Psoas muscle (tissue), 8 donors: ENCODE data around the gene SLC25A48. TPM values are rescaled to one million over a fixed set of nuclear protein-coding genes. Genes with fewer than 3 reads are reported as not detected.
"Not testable (repeated sequence)": the region's sequence is repeated elsewhere in the genome, so short reads cannot be mapped to it uniquely, and the experiment has no call there.

Experiments
- ATAC-seq, 4 donors: fragments of 200-7000 bp; cut with Tn5 transposase; one replicate each; pipeline ENCODE4 v1.9.1; 2020; ENCODE audit warnings: moderate library complexity in 3 of 4, mild to moderate bottlenecking in 2 of 4
- DNase-seq, 2 donors: peaks; one replicate each; pipeline ENCODE4 v3.0.0-alpha.2; 2020
- H3K27ac ChIP-seq: fragments of 200-600 bp; one replicate; pipeline ENCODE4 v1.8.0; 2022
- H3K27me3 ChIP-seq, 3 donors: fragments of 200-600 bp in 1 of 3; one replicate each; pipeline versions ENCODE4 v1.6.1 to v1.8.0; 2013 to 2022; ENCODE audit warnings: low read length in 2 of 3, mild to moderate bottlenecking in 2 of 3, moderate library complexity in 1 of 3; ENCODE audit not compliant: insufficient read depth in 3 of 3
- H3K36me3 ChIP-seq, 2 donors: fragments of 200-600 bp in 1 of 2; one replicate each; pipeline versions ENCODE4 v1.6.1 to v1.8.0; 2013 to 2022; ENCODE audit warnings: low read depth in 1 of 2, mild to moderate bottlenecking in 1 of 2, moderate library complexity in 1 of 2; ENCODE audit not compliant: insufficient read depth in 1 of 2
- H3K4me1 ChIP-seq: fragments of 200-600 bp; one replicate; pipeline ENCODE4 v1.8.0; 2022
- H3K4me3 ChIP-seq: fragments of 200-600 bp; one replicate; pipeline ENCODE4 v1.8.0; 2022; ENCODE audit warnings: mild to moderate bottlenecking
- H3K9me3 ChIP-seq: fragments of 200-600 bp; one replicate; pipeline ENCODE4 v1.8.0; 2022
- WGBS, 3 donors: extraction: QIAGEN DNeasy Blood & Tissue Kit; methylation state at CpG; one replicate each; pipeline versions ENCODE4 v1.1.6 to v1.1.7; 2013; 5-methylcytosine and 5-hydroxymethylcytosine counted together
- intact Hi-C, 2 donors: fragments of 100-400 bp; cut with DNase I; formaldehyde crosslinking; loops; one replicate each; pipeline versions ENCODE4 v1.11.0 to v1.14.2; 2022
- polyA plus RNA-seq, 3 donors: library from polyadenylated mRNA; stranded (reverse); fragments of 200-250 nt; gene quantifications; one replicate each; pipeline ENCODE4 v1.2.3, GENCODE V29; 2013
- total RNA-seq, 4 donors: library from RNA; stranded (reverse); fragmentation: NEBNext Ultra II Directional in 2 of 4; extraction: Animal tissue kit (Norgen Biotek cat#: 25700) in 2 of 4; gene quantifications; one replicate each; pipeline versions ENCODE4 v1.2.1 to v1.2.4, GENCODE V29; 2021 to 2023
- TF ChIP-seq, protein P1 (sequence below): fragments of 200-600 bp; IDR thresholded peaks from one replicate; pipeline ENCODE4 v1.8.0; 2022; ENCODE audit warnings: antibody characterized with exemption
- donor health status: healthy with polysubstance abuse.
- donor health status: DM: no; HTN: no; CAD: no; lungs with moderate emphysema.
- donor health status: Bipolar disorder and iron deficiency.
- donor health status: healthy.
- donor health status: DM: yes; HTN: yes; CAD: no.
- donor health status: DM: no; HTN: no; CAD: no.
- donor health status: DM: no; HTN: no; CAD: no.
- donor health status: DM: yes; HTN: yes; CAD: no.

Gene SLC25A48
- total and polyA plus RNA-seq, 7 donors = 1.7 to 9.6 (median 5.6) TPM; not detected in 1

DNA sequence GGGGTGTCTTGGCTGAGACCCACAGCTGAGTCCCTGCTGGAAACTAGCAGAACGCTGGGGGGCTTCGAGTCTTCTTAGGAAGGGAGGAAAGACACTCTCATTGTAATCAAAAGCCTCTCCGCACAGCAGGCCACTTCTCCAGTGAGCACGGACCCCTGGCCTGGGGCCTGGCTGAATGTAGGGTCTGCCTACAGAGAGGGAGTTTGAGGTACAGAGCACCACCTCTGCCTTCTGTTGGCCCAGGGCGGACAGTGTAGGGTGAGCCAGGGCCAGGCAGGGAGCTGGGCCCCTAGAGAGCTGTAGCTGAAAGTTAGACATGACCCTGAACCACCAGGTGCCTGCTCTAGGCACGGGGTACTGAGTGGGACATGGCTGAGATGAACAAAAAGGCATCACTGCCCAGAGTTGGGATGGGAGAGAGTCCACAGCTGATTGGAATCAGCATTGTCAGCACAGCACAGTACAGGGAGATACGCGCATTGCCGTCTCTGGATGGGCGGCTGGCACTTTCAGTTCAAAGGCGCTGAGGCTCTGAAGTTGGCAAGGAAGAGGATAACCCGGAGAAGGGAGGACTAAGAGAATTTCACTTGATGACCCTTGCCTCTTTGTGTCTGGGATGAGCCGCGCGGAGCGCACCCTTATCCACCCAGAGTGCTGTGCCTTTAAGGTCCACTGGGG, 363 bp upstream of the SLC25A48 start:
- DNase-seq (peak in 1 of 2 donors; percentile 24), ATAC-seq (peak; percentile 20 to 32 (median 26))
- intact Hi-C loops = loop anchor here in 1 of 2 donors (5.0 kb wide), 1 partner anchor 272 kb away; no protein-coding TSS in a partner anchor
- TF ChIP-seq, protein P1, sequence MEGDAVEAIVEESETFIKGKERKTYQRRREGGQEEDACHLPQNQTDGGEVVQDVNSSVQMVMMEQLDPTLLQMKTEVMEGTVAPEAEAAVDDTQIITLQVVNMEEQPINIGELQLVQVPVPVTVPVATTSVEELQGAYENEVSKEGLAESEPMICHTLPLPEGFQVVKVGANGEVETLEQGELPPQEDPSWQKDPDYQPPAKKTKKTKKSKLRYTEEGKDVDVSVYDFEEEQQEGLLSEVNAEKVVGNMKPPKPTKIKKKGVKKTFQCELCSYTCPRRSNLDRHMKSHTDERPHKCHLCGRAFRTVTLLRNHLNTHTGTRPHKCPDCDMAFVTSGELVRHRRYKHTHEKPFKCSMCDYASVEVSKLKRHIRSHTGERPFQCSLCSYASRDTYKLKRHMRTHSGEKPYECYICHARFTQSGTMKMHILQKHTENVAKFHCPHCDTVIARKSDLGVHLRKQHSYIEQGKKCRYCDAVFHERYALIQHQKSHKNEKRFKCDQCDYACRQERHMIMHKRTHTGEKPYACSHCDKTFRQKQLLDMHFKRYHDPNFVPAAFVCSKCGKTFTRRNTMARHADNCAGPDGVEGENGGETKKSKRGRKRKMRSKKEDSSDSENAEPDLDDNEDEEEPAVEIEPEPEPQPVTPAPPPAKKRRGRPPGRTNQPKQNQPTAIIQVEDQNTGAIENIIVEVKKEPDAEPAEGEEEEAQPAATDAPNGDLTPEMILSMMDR = peak; percentile 72
- H3K9me3 ChIP-seq = no peaks in the 10 kb centered on the region
- peaks cover 0 to 11% (median 3%) of the 10 kb centered on the region in 3 donors for H3K27me3 ChIP-seq
- no peak overlapping the region for H3K27ac ChIP-seq
- H3K36me3 ChIP-seq = no peaks in the 10 kb centered on the region
- WGBS, 3 donors = 33 to 35% (median 34%) methylated on average over 16 of the region's 16 CpGs
- H3K4me3 ChIP-seq = peak overlapping the region; percentile 65
- H3K4me1 ChIP-seq = peaks cover 5% of the 10 kb centered on the region

DNA sequence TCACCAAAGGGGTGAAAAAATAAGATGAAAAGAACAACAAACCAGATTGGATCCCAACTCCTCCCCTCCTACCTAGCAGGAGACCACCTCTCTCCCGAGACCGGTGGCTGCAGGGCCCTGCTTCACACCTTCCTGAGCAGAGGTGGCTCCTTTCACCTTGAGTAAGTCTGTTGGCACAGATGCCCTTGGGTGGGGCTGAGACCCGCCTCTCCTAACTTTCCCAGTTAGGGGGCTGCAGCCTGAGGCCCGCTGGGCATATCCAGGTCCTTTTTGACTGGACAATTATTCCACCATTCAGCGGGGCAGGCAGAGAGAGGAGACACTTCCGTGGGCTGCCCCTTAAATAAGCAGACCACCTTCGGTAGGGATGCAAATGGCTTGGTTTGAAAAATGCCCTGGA, 1.3 kb downstream of the SLC25A48 start:
- Histone ChIP-seq H3K9me3 (no peaks in the 10 kb centered on the region), H3K27me3 (peaks cover 0 to 11% (median 3%) of the 10 kb centered on the region in 3 donors), H3K36me3 (no peaks in the 10 kb centered on the region), H3K27ac (no peak overlapping the region), H3K4me1 (peaks cover 5% of the 10 kb centered on the region), H3K4me3 (no peak overlapping the region)
- 70 to 73% (median 72%) methylated on average over 7 of the region's 7 CpGs for WGBS, 3 donors
- intact Hi-C loops = no loop called here
- DNase-seq = no peak
- ATAC-seq = no peak
- TF ChIP-seq, protein P1 = no peak

DNA sequence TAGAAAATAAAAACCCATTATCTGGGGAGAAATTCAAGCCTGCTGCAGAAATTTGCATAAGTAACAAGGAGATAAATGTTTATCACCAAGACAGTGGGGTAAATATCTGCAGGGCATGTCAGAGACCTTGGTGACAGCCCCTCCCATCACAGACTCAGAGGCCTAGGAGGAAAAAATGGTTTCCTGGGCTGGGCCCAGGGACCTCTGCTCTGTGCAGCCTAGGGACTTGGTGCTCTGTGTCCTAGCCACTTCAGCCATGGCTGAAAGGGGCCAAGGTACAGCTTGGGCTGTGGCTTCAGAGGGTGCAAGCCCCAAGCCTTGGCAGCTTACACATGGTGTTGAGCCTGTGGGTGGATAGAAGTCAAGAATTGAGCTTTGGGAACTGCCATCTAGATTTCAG, 3.9 kb downstream of the SLC25A48 start:
- H3K36me3 ChIP-seq, ATAC-seq, H3K4me1 ChIP-seq, H3K4me3 ChIP-seq, H3K9me3 ChIP-seq, intact Hi-C loops, H3K27ac ChIP-seq, DNase-seq: not testable (repeated sequence)
- peaks cover 0 to 11% (median 0%) of the 10 kb centered on the region in 3 donors for H3K27me3 ChIP-seq

DNA sequence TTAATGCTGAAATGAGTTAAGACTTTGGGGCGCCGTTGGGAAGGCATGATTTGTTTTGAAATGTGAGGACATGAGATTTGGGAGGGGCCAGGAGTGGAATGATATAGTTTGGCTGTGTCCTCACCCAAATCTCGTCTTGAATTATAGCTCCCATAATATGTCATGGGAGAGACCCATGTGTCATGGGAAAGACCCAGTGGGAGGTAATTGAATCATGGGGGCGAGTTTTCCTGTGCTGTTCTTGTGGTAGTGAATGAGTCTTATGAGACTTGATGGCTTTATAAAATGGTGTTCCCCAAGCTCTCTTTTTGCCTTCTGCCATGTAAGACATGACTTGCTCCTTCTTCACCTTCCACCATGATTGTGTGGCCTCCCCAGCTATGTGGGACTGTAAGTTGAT, 5.1 kb downstream of the SLC25A48 start:
- DNase-seq (no peak), ATAC-seq (no peak)
- Histone ChIP-seq H3K36me3 (no peaks in the 10 kb centered on the region), H3K9me3 (no peaks in the 10 kb centered on the region), H3K4me3 (no peak overlapping the region), H3K27me3 (peaks cover 0 to 8% (median 0%) of the 10 kb centered on the region in 3 donors), H3K27ac (no peak overlapping the region), H3K4me1 (peaks cover 5% of the 10 kb centered on the region)
- TF ChIP-seq, protein P1 = no peak
- intact Hi-C loops = no loop called here
- WGBS, 3 donors = 72 to 74% (median 73%) methylated on average over 4 of the region's 4 CpGs

DNA sequence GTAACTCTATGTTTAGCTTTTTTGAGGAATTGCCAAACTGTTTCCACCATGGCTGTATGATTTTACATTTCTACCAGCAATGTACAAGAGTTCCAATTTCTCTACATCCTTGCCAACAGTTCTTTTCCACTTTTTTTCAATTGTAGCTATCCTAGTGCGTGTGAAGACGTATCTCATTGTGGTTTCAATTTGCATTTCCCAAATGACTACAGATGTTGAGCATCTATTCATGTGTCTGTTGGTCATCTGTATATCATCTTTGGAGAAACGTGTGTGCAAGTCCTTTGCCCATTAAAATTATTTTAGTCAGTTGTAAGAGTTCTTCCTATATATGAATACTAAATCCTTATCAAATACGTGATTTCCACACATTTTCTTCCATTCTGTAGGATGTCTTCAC, 6.5 kb downstream of the SLC25A48 start:
- DNase-seq = no peak
- intact Hi-C loops = no loop called here
- no peaks in the 10 kb centered on the region for H3K4me1 ChIP-seq
- TF ChIP-seq, protein P1 = no peak
- H3K9me3 ChIP-seq = no peaks in the 10 kb centered on the region
- ATAC-seq = no peak
- no peak overlapping the region for H3K4me3 ChIP-seq
- H3K27ac ChIP-seq = no peak overlapping the region
- WGBS, 3 donors = 72 to 81% (median 74%) methylated on average over 4 of the region's 4 CpGs
- no peaks in the 10 kb centered on the region for H3K36me3 ChIP-seq
- no peaks in the 10 kb centered on the region for H3K27me3 ChIP-seq
